WTC11 (cell line): Measurements from ENCODE around the gene FUZ. TPM values are rescaled to one million over a fixed set of nuclear protein-coding genes. Genes with fewer than 3 reads are reported as not detected.

Experiments used
- ATAC-seq: fragments of 200-7000 bp; cut with Tn5 transposase; 2 replicates; pipeline ENCODE4 v1.10.0; 2021; ENCODE audit warnings: mild to moderate bottlenecking, moderate library complexity
- CTCF ChIA-PET: fragments of 300-600 bp; sonication (Branson Sonifier 250); formaldehyde crosslinking; loops from one replicate; lab custom pipeline; 2021; ENCODE audit warnings: antibody characterized with exemption; lab: Charles Lee
- POLR2A ChIA-PET: fragments of 350-600 bp; sonication (Branson Sonifier 250); formaldehyde crosslinking; loops from one replicate; lab custom pipeline; 2021; ENCODE audit warnings: antibody characterized with exemption; lab: Charles Lee
- DNase-seq: peaks from one replicate; pipeline ENCODE4 v3.0.0; 2021; ENCODE audit warnings: low spot score
- H3K27ac Mint-ChIP-seq: 2 replicates; pipeline ENCODE4 v1.8.0; 2021; ENCODE audit warnings: mixed read lengths
- H3K27me3 Mint-ChIP-seq: 2 replicates; pipeline ENCODE4 v1.8.0; 2021; ENCODE audit warnings: low read depth, mild to moderate bottlenecking, moderate library complexity, mixed read lengths
- H3K36me3 Mint-ChIP-seq: 2 replicates; pipeline ENCODE4 v1.8.0; 2021; ENCODE audit warnings: mixed read lengths
- H3K4me1 Mint-ChIP-seq: 2 replicates; pipeline ENCODE4 v1.8.0; 2022; ENCODE audit warnings: mixed read lengths
- H3K4me3 Mint-ChIP-seq: 2 replicates; pipeline ENCODE4 v1.8.0; 2021; ENCODE audit warnings: mild to moderate bottlenecking, moderate library complexity, mixed read lengths
- H3K9me3 Mint-ChIP-seq: 2 replicates; pipeline ENCODE4 v1.8.0; 2021; ENCODE audit warnings: mixed read lengths
- CDX4 ChIP-seq: fragments of 250-450 bp; sonication (Bioruptor Pico); IDR thresholded peaks from 2 replicates; pipeline ENCODE4 v1.9.0; 2021; ENCODE audit warnings: moderate library complexity, mild to moderate bottlenecking, inconsistent platforms, borderline replicate concordance
- CTCF ChIP-seq: fragments of 200-600 bp; IDR thresholded peaks from 2 replicates; pipeline ENCODE4 v1.8.0; 2022; ENCODE audit warnings: antibody characterized with exemption
- IRF2 ChIP-seq: sonication (generic); formaldehyde crosslinking; IDR thresholded peaks from 2 replicates; pipeline ENCODE4 v1.8.0; 2022; ENCODE audit warnings: low read depth, missing genetic modification reagents, borderline replicate concordance
- MXD4 ChIP-seq: fragments of 250-450 bp; sonication (Bioruptor Pico); IDR thresholded peaks from 2 replicates; pipeline ENCODE4 v1.8.0; 2021; ENCODE audit warnings: mild to moderate bottlenecking, moderate library complexity, borderline replicate concordance
- NFYB ChIP-seq: sonication (generic); formaldehyde crosslinking; conservative IDR thresholded peaks from 2 replicates; pipeline ENCODE4 v1.8.0; 2022; ENCODE audit warnings: low read depth, missing genetic modification reagents
- OVOL2 ChIP-seq: fragments of 250-450 bp; sonication (Bioruptor Pico); IDR thresholded peaks from 2 replicates; pipeline ENCODE4 v1.9.0; 2021; ENCODE audit warnings: mild to moderate bottlenecking, borderline replicate concordance
- USF1 ChIP-seq: sonication (generic); formaldehyde crosslinking; IDR thresholded peaks from 2 replicates; pipeline ENCODE4 v1.8.0; 2022; ENCODE audit warnings: mild to moderate bottlenecking, missing genetic modification reagents
- ZMAT4 ChIP-seq: fragments of 250-450 bp; sonication (Bioruptor Pico); IDR thresholded peaks from 2 replicates; pipeline ENCODE4 v1.9.0; 2021; ENCODE audit warnings: mild to moderate bottlenecking
- ZNF263 ChIP-seq: sonication (generic); formaldehyde crosslinking; IDR thresholded peaks from 2 replicates; pipeline ENCODE4 v1.8.1; 2022; ENCODE audit warnings: low read depth, mild to moderate bottlenecking, moderate library complexity, missing genetic modification reagents
- ZNF281 ChIP-seq: sonication (generic); formaldehyde crosslinking; IDR thresholded peaks from 2 replicates; pipeline ENCODE4 v1.8.0; 2023; ENCODE audit warnings: mild to moderate bottlenecking, missing genetic modification reagents
- ZNF532 ChIP-seq: fragments of 250-450 bp; sonication (Bioruptor Pico); IDR thresholded peaks from 2 replicates; pipeline ENCODE4 v1.9.0; 2021; ENCODE audit warnings: mild to moderate bottlenecking, borderline replicate concordance
- total RNA-seq: library from RNA; stranded (reverse); gene quantifications from 3 replicates; pipeline ENCODE4 v1.2.3, GENCODE V29; 2021

Gene FUZ
- total RNA-seq, 1 experiment from 2014 or later = 35.1 TPM

GRCh38 chr19:49829721-49830120 is 16.6 kb upstream of the FUZ start (continued):
- TF ChIP-seq ZNF532 (CRISPR knock-in tag) (no peak), USF1 (CRISPR knock-in tag) (no peak), CDX4 (CRISPR knock-in tag) (no peak), ZNF263 (no peak), CTCF (no peak), MXD4 (CRISPR knock-in tag) (no peak)
- TF ChIP-seq, all 79 proteins: peak for 0

- ChIA-PET CTCF (no interaction called here), POLR2A (no interaction called here)
These were observed 16.1 kb upstream of the FUZ start for GRCh38 chr19:49829200-49829599.

GRCh38 chr19:49827034-49827433 is 13.9 kb upstream of the FUZ start:
- Mint-ChIP-seq H3K36me3 (peaks cover 6% of the 10 kb centered on the region; the same call in 1 of the 2 replicates), H3K27ac (peak overlapping the region; percentile 84), H3K4me1 (no peaks in the 10 kb centered on the region), H3K27me3 (no peaks in the 10 kb centered on the region), H3K9me3 (no peaks in the 10 kb centered on the region), H3K4me3 (no peak overlapping the region)
- no peak for DNase-seq
- no peak for TF ChIP-seq OVOL2 (CRISPR knock-in tag)
- no peak for TF ChIP-seq IRF2 (CRISPR knock-in tag)
- no peak for TF ChIP-seq ZNF281 (CRISPR knock-in tag)
- ATAC-seq = no peak
- CTCF ChIA-PET = no interaction called here
- POLR2A ChIA-PET = no interaction called here

More at GRCh38 chr19:49829200-49829599, 16.1 kb upstream of the FUZ start:
- Mint-ChIP-seq H3K4me3 (no peak overlapping the region), H3K27me3 (no peaks in the 10 kb centered on the region), H3K4me1 (no peaks in the 10 kb centered on the region), H3K9me3 (no peaks in the 10 kb centered on the region), H3K27ac (no peak overlapping the region), H3K36me3 (peaks cover 14% of the 10 kb centered on the region)
- TF ChIP-seq NFYB (CRISPR knock-in tag) (no peak), ZMAT4 (CRISPR knock-in tag) (no peak)
- DNase-seq (no peak), ATAC-seq (no peak)
